BLaER1 (cell line): ENCODE results near the gene LRRC47.
"Not testable (repeated sequence)": the region's sequence is repeated elsewhere in the genome, so short reads cannot be mapped to it uniquely, and the experiment has no call there.

Experiments used
- H3K27ac ChIP-seq: shearing (Covaris generic); formaldehyde crosslinking; 2 replicates; pipeline ENCODE4 v1.8.1; 2022
- H3K27me3 ChIP-seq: shearing (Covaris generic); formaldehyde crosslinking; 2 replicates; pipeline ENCODE4 v1.8.1; 2022
- H3K36me3 ChIP-seq: shearing (Covaris generic); formaldehyde crosslinking; 2 replicates; pipeline ENCODE4 v1.8.1; 2022
- H3K4me1 ChIP-seq: shearing (Covaris generic); formaldehyde crosslinking; 2 replicates; pipeline ENCODE4 v1.8.1; 2022
- H3K4me2 ChIP-seq: shearing (Covaris generic); formaldehyde crosslinking; 2 replicates; pipeline ENCODE4 v1.8.1; 2022
- H3K4me3 ChIP-seq: shearing (Covaris generic); formaldehyde crosslinking; 2 replicates; pipeline ENCODE4 v1.8.1; 2022
- H3K9ac ChIP-seq: shearing (Covaris generic); formaldehyde crosslinking; 2 replicates; pipeline ENCODE4 v1.8.1; 2022
- H3K9me3 ChIP-seq: shearing (Covaris generic); formaldehyde crosslinking; 2 replicates; pipeline ENCODE4 v1.8.1; 2022
- H4K20me1 ChIP-seq: shearing (Covaris generic); formaldehyde crosslinking; 2 replicates; pipeline ENCODE4 v1.8.1; 2022
- Cebpa-rat ChIP-seq: shearing (Covaris generic); IDR thresholded peaks from 2 replicates; pipeline ENCODE4 v1.8.1; 2022

The LRRC47 gene

GRCh38 chr1:3817138-3817740 is 20.9 kb upstream of the LRRC47 start:
- H3K36me3 ChIP-seq = peaks cover 74% of the 10 kb centered on the region
- H4K20me1 ChIP-seq = no peaks in the 10 kb centered on the region
- no peak overlapping the region for H3K27ac ChIP-seq
- H3K4me3 ChIP-seq = no peak overlapping the region
- H3K9me3 ChIP-seq = no peaks in the 10 kb centered on the region
- H3K4me2 ChIP-seq = no peak overlapping the region
- no peaks in the 10 kb centered on the region for H3K27me3 ChIP-seq
- peaks cover 27% of the 10 kb centered on the region for H3K4me1 ChIP-seq
- no peak overlapping the region for H3K9ac ChIP-seq
- TF ChIP-seq Cebpa-rat = no peak

GRCh38 chr1:3816331-3817137 is 20.2 kb upstream of the LRRC47 start:
- H3K36me3 ChIP-seq = peaks cover 67% of the 10 kb centered on the region
- H3K4me2 ChIP-seq = no peak overlapping the region
- H3K4me3 ChIP-seq = no peak overlapping the region
- H3K4me1 ChIP-seq = peaks cover 20% of the 10 kb centered on the region
- no peaks in the 10 kb centered on the region for H3K9me3 ChIP-seq
- H4K20me1 ChIP-seq = no peaks in the 10 kb centered on the region
- no peak for TF ChIP-seq Cebpa-rat
- H3K27me3 ChIP-seq = no peaks in the 10 kb centered on the region
- no peak overlapping the region for H3K9ac ChIP-seq
- H3K27ac ChIP-seq = no peak overlapping the region

GRCh38 chr1:3814771-3815561 is 18.7 kb upstream of the LRRC47 start:
- Histone ChIP-seq H3K9ac (no peak overlapping the region), H3K27me3 (no peaks in the 10 kb centered on the region), H4K20me1 (no peaks in the 10 kb centered on the region), H3K4me2 (no peak overlapping the region), H3K4me3 (no peak overlapping the region), H3K36me3 (peaks cover 51% of the 10 kb centered on the region), H3K9me3 (no peaks in the 10 kb centered on the region), H3K4me1 (peaks cover 4% of the 10 kb centered on the region), H3K27ac (no peak overlapping the region)
- no peak for TF ChIP-seq Cebpa-rat

GRCh38 chr1:3814065-3814464 is 17.8 kb upstream of the LRRC47 start:
- Histone ChIP-seq H3K9me3 (no peaks in the 10 kb centered on the region), H3K4me2 (no peak overlapping the region), H4K20me1 (no peaks in the 10 kb centered on the region), H3K36me3 (peaks cover 42% of the 10 kb centered on the region), H3K27me3 (no peaks in the 10 kb centered on the region), H3K4me1 (no peaks in the 10 kb centered on the region), H3K9ac (no peak overlapping the region), H3K27ac (no peak overlapping the region), H3K4me3 (no peak overlapping the region)
- TF ChIP-seq Cebpa-rat = no peak

GRCh38 chr1:3811595-3811911 is 15.3 kb upstream of the LRRC47 start:
- Histone ChIP-seq H3K4me2 (no peak overlapping the region), H3K4me1 (no peaks in the 10 kb centered on the region)

GRCh38 chr1:3810149-3810761 is 14.0 kb upstream of the LRRC47 start:
- H4K20me1 ChIP-seq, H3K4me1 ChIP-seq, H3K27me3 ChIP-seq, H3K27ac ChIP-seq, H3K4me3 ChIP-seq, H3K9ac ChIP-seq, H3K4me2 ChIP-seq: not testable (repeated sequence)
- H3K36me3 ChIP-seq = peaks cover 18% of the 10 kb centered on the region
- H3K9me3 ChIP-seq = peaks cover 25% of the 10 kb centered on the region

More at GRCh38 chr1:3811595-3811911, 15.3 kb upstream of the LRRC47 start:
- no peak overlapping the region for H3K9ac ChIP-seq
- no peaks in the 10 kb centered on the region for H3K27me3 ChIP-seq
- H3K9me3 ChIP-seq = peaks cover 20% of the 10 kb centered on the region
- H4K20me1 ChIP-seq = no peaks in the 10 kb centered on the region
- peaks cover 30% of the 10 kb centered on the region for H3K36me3 ChIP-seq
- TF ChIP-seq Cebpa-rat = no peak
- no peak overlapping the region for H3K27ac ChIP-seq
- H3K4me3 ChIP-seq = no peak overlapping the region

GRCh38 chr1:3809680-3810079 is 13.4 kb upstream of the LRRC47 start:
- Histone ChIP-seq H3K36me3 (peaks cover 12% of the 10 kb centered on the region), H4K20me1 (no peaks in the 10 kb centered on the region), H3K4me2 (no peak overlapping the region), H3K27ac (no peak overlapping the region), H3K27me3 (no peaks in the 10 kb centered on the region), H3K9me3 (peaks cover 25% of the 10 kb centered on the region), H3K9ac (no peak overlapping the region), H3K4me3 (no peak overlapping the region), H3K4me1 (no peaks in the 10 kb centered on the region)
- TF ChIP-seq Cebpa-rat = no peak

GRCh38 chr1:3807769-3808168 is 11.5 kb upstream of the LRRC47 start:
- no peak overlapping the region for H3K27ac ChIP-seq
- peaks cover 25% of the 10 kb centered on the region for H3K9me3 ChIP-seq
- no peak overlapping the region for H3K4me2 ChIP-seq
- no peak overlapping the region for H3K9ac ChIP-seq
- H3K4me1 ChIP-seq = no peaks in the 10 kb centered on the region
- H3K27me3 ChIP-seq = no peaks in the 10 kb centered on the region
- no peak for TF ChIP-seq Cebpa-rat
- no peak overlapping the region for H3K4me3 ChIP-seq
- H4K20me1 ChIP-seq = no peaks in the 10 kb centered on the region
- no peaks in the 10 kb centered on the region for H3K36me3 ChIP-seq

GRCh38 chr1:3805038-3805437 is 8.7 kb upstream of the LRRC47 start:
- no peaks in the 10 kb centered on the region for H3K36me3 ChIP-seq
- no peak overlapping the region for H3K4me3 ChIP-seq
- H3K9ac ChIP-seq = no peak overlapping the region
- no peaks in the 10 kb centered on the region for H3K27me3 ChIP-seq
- peaks cover 25% of the 10 kb centered on the region for H3K9me3 ChIP-seq
- no peak overlapping the region for H3K27ac ChIP-seq
- H3K4me1 ChIP-seq = no peaks in the 10 kb centered on the region
- H3K4me2 ChIP-seq = no peak overlapping the region
- no peak for TF ChIP-seq Cebpa-rat
- H4K20me1 ChIP-seq = no peaks in the 10 kb centered on the region

GRCh38 chr1:3804627-3804944 is 8.3 kb upstream of the LRRC47 start:
- not testable (repeated sequence) for H3K36me3 ChIP-seq, H3K9ac ChIP-seq, H3K4me3 ChIP-seq, H3K27ac ChIP-seq, H4K20me1 ChIP-seq, H3K4me2 ChIP-seq, H3K4me1 ChIP-seq, H3K27me3 ChIP-seq
- H3K9me3 ChIP-seq = peaks cover 25% of the 10 kb centered on the region
